SK-N-SH (cell line): ENCODE data around the gene POMZP3.
"Not testable (repeated sequence)": the region's sequence is repeated elsewhere in the genome, so short reads cannot be mapped to it uniquely, and the experiment has no call there.

Experiments used
- GABPA ChIP-seq: IDR thresholded peaks from 2 replicates; pipeline ENCODE4 v1.4.0; 2012; ENCODE audit warnings: low read depth, mild to moderate bottlenecking
- POLR2AphosphoS5 ChIP-seq: IDR thresholded peaks from 2 replicates; pipeline ENCODE4 v1.6.1; 2012; ENCODE audit warnings: low read depth, low read length

DNA sequence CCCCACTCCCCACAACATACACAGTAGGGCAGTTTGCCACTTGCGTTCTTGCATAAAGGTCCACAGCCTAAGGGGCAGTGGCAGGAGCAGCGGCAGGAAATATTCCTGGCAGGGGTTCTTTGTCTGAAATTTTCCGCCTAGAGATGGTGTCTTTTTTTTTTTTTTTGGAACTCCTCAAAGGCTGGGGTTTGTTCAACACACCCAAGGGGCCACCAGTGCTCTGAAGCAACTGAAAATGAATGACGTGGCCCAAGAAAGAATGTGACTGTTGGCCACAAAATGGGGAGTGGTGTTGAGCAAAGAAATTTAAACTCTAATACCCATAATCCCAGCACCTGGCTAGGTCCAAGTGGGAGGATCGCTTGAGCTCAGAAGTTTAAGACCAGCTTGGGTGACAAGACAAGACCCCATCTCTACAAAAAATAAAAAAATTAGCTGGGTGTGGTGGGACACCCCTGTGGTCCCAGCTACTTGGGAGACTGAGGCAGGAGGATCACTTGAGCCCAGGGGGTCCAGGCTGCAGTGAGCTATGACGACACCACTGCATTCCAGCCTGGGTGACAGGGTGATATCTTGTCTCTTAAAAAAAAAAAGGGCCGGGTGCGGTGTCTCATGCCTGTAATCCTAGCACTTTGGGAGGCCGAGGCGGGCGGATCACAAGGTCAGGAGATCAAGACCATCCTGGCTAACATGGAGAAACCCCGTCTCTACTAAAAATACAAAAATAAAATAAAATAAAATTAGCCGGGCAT lies 7.5 kb downstream of the POMZP3 start:
- TF ChIP-seq POLR2AphosphoS5, GABPA: not testable (repeated sequence)
